SK-N-SH (cell line): Measurements from ENCODE around the gene NCS1. TPM values are rescaled to one million over a fixed set of nuclear protein-coding genes. Genes with fewer than 3 reads are reported as not detected.

ENCODE experiments used
- CTCF ChIA-PET: fragments of 300-600, 350-600 bp; formaldehyde crosslinking; extraction: SDS; loops from one replicate; lab custom pipeline; 2021; lab: Yijun Ruan, JAX
- POLR2A ChIA-PET: fragments of 350-600 bp; sonication (Branson Sonifier 250); formaldehyde crosslinking; extraction: SDS; loops from one replicate; lab custom pipeline; 2020; ENCODE audit warnings: antibody characterized with exemption, inconsistent platforms; lab: Yijun Ruan, JAX
- DNase-seq: peaks from one replicate; pipeline ENCODE4 v3.0.0; 2012
- H2AFZ ChIP-seq: fragments of 200-600 bp; sonication (generic); 2 replicates; pipeline ENCODE4 v1.8.1; 2016; ENCODE audit warnings: antibody characterized with exemption, mild to moderate bottlenecking, low read depth
- H3F3A ChIP-seq: fragments of 200-600 bp; sonication (generic); replicated peaks from 2 replicates; pipeline ENCODE3; 2016; ENCODE audit warnings: antibody characterized with exemption, mild to moderate bottlenecking; ENCODE audit not compliant: insufficient read depth
- H3K27ac ChIP-seq, 2 experiments: fragments of 200-500 bp in 1 of 2; fragments of 200-600 bp in 1 of 2; sonication (Bioruptor generic) in 1 of 2; sonication (generic), shearing (Covaris generic) in 1 of 2; 2 replicates each; pipeline versions ENCODE4 v1.5.1 to v1.6.1; 2014 to 2016; ENCODE audit warnings: low read depth in 2 of 2, inconsistent platforms in 1 of 2, low read length in 1 of 2, mild to moderate bottlenecking in 1 of 2, mixed read lengths in 1 of 2
- H3K27me3 ChIP-seq: fragments of 200-600 bp; sonication (generic), shearing (Covaris generic); 2 replicates; pipeline ENCODE4 v1.6.1; 2016; ENCODE audit warnings: mixed run types; ENCODE audit not compliant: insufficient read depth
- H3K36me3 ChIP-seq, 2 experiments: fragments of 200-500 bp in 1 of 2; fragments of 200-600 bp in 1 of 2; sonication (Bioruptor generic) in 1 of 2; sonication (generic) in 1 of 2; replicated peaks in 1 of 2; 2 replicates each; pipeline versions ENCODE3 to v1.5.1; 2014 to 2016; ENCODE audit warnings: low read length in 1 of 2, mild to moderate bottlenecking in 1 of 2; ENCODE audit not compliant: insufficient read depth in 2 of 2, control insufficient read depth in 1 of 2
- H3K4me1 ChIP-seq, 2 experiments: fragments of 200-500 bp in 1 of 2; fragments of 200-600 bp in 1 of 2; sonication (Bioruptor generic) in 1 of 2; sonication (generic), shearing (Covaris generic) in 1 of 2; 2 replicates each; pipeline versions ENCODE4 v1.5.1 to v1.6.1; 2014 to 2016; ENCODE audit warnings: low read depth in 1 of 2, low read length in 1 of 2, mixed run types in 1 of 2; ENCODE audit not compliant: insufficient read depth in 2 of 2, control insufficient read depth in 1 of 2
- H3K4me2 ChIP-seq: fragments of 200-600 bp; sonication (generic), shearing (Covaris generic); 2 replicates; pipeline ENCODE4 v1.6.1; 2017; ENCODE audit warnings: mixed run types
- H3K4me3 ChIP-seq, 2 experiments: fragments of 200-500 bp in 1 of 2; fragments of 200-600 bp in 1 of 2; sonication (Bioruptor generic) in 1 of 2; sonication (generic), shearing (Covaris generic) in 1 of 2; 2 replicates each; pipeline versions ENCODE4 v1.5.1 to v1.8.1; 2014 to 2016; ENCODE audit warnings: low read depth in 2 of 2, inconsistent platforms in 1 of 2, low read length in 1 of 2, mild to moderate bottlenecking in 1 of 2, mixed read lengths in 1 of 2, moderate library complexity in 1 of 2
- H3K79me2 ChIP-seq: fragments of 200-600 bp; sonication (generic); 2 replicates; pipeline ENCODE4 v1.8.1; 2017; ENCODE audit warnings: mild to moderate bottlenecking; ENCODE audit not compliant: insufficient read depth
- H3K9ac ChIP-seq: fragments of 200-600 bp; sonication (generic); 2 replicates; pipeline ENCODE4 v1.6.1; 2017; ENCODE audit warnings: mixed run types
- H3K9me2 ChIP-seq: fragments of 200-600 bp; sonication (generic); 2 replicates; pipeline ENCODE4 v1.6.1; 2017; ENCODE audit warnings: mixed run types
- H3K9me3 ChIP-seq: fragments of 200-600 bp; sonication (generic); 2 replicates; pipeline ENCODE4 v1.6.1; 2017; ENCODE audit warnings: mixed run types, mild to moderate bottlenecking, moderate library complexity
- H4K20me1 ChIP-seq: fragments of 200-600 bp; sonication (generic); 2 replicates; pipeline ENCODE4 v1.6.1; 2017; ENCODE audit warnings: mild to moderate bottlenecking, mixed run types; ENCODE audit not compliant: insufficient read depth
- CHD2 ChIP-seq: fragments of 150-350 bp; IDR thresholded peaks from 2 replicates; pipeline ENCODE4 v1.6.1; 2018; ENCODE audit warnings: low read length; ENCODE audit not compliant: partially characterized antibody
- EZH2phosphoT487 ChIP-seq: fragments of 200-600 bp; sonication (generic); IDR thresholded peaks from 2 replicates; pipeline ENCODE4 v1.6.1; 2017; ENCODE audit warnings: low read depth, mixed run types, mild to moderate bottlenecking, antibody characterized with exemption, moderate library complexity, borderline replicate concordance
- JUND ChIP-seq: IDR thresholded peaks from 2 replicates; pipeline ENCODE4 v1.4.0; 2012
- NRF1 ChIP-seq: IDR thresholded peaks from 2 replicates; pipeline ENCODE4 v1.6.1; 2012; ENCODE audit warnings: low read depth, mild to moderate bottlenecking, low read length
- RAD21 ChIP-seq: IDR thresholded peaks from 2 replicates; pipeline ENCODE4 v1.6.1; 2012; ENCODE audit warnings: mild to moderate bottlenecking, low read length
- RXRA ChIP-seq: IDR thresholded peaks from 2 replicates; pipeline ENCODE4 v1.4.0; 2012; ENCODE audit warnings: low read depth, mild to moderate bottlenecking, borderline replicate concordance
- SIN3A ChIP-seq: IDR thresholded peaks from 2 replicates; pipeline ENCODE4 v1.6.1; 2012; ENCODE audit warnings: low read depth, mild to moderate bottlenecking, low read length, moderate library complexity, borderline replicate concordance
- TCF12 ChIP-seq: IDR thresholded peaks from 2 replicates; pipeline ENCODE4 v1.4.0; 2012
- TEAD4 ChIP-seq: IDR thresholded peaks from 2 replicates; pipeline ENCODE4 v1.4.0; 2012; ENCODE audit warnings: mild to moderate bottlenecking, borderline replicate concordance; ENCODE audit not compliant: insufficient read depth
- YY1 ChIP-seq: IDR thresholded peaks from 2 replicates; pipeline ENCODE4 v1.4.0; 2012; ENCODE audit warnings: low read depth, mild to moderate bottlenecking
- WGBS: methylation state at CpG from one replicate; pipeline ENCODE4 v1.1.6; 2017; ENCODE audit warnings: low lambda C conversion rate; 5-methylcytosine and 5-hydroxymethylcytosine counted together
- polyA plus RNA-seq, 3 experiments: library from polyadenylated mRNA; depleted of rRNA; stranded (reverse); fragments of >200 nt; gene quantifications; 2 replicates each; pipeline ENCODE4 v1.2.3, GENCODE V29; 2012
- TF ChIP-seq, protein P1 (sequence below): IDR thresholded peaks from 2 replicates; pipeline ENCODE4 v1.4.0; 2012; ENCODE audit warnings: low read depth, borderline replicate concordance
- TF ChIP-seq, protein P2 (sequence below): IDR thresholded peaks from 2 replicates; pipeline ENCODE4 v1.4.0; 2012; ENCODE audit warnings: low read depth, borderline replicate concordance
- TF ChIP-seq, protein P3 (sequence below): IDR thresholded peaks from 2 replicates; pipeline ENCODE4 v1.4.0; 2012; ENCODE audit warnings: low read depth
- TF ChIP-seq, protein P4 (sequence below): fragments of 200-600 bp; sonication (generic); IDR thresholded peaks from 2 replicates; pipeline ENCODE4 v1.6.1; 2017; ENCODE audit warnings: antibody characterized with exemption, mild to moderate bottlenecking, moderate library complexity

The NCS1 gene
- polyA plus RNA-seq, 1 of the 3 experiments (the other 2 are of a cell fraction), result 40.6 TPM

DNA sequence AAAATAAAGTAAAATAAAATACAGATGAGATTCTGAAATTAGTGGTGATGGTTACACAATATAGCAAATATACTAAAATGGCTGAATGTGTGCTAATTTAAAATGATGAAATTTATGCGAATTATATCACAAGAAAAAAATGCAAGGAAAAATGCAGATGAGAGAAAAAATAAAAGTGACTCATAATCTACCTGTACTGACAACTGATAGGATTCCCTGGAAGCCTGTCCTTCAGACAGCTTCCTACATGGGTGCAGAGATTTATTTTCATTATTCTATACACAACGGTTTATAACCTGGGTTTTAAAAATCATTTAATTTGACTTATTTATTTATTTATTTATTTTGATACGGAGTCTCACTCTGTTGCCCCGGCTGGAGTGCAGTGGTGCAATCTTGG lies 5.8 kb upstream of the NCS1 start:
- ChIA-PET CTCF (interaction anchor here (0.9 to 1.7 kb wide), 4 partner anchors 18 to 59 kb away, joined by 3 to 5 read pairs (median 3); no protein-coding TSS in a partner anchor), POLR2A (no interaction called here)
- Histone ChIP-seq H3K27ac (no peak overlapping the region), H2AFZ (no peak overlapping the region), H3K27me3 (no peaks in the 10 kb centered on the region), H3K9me2 (no peaks in the 10 kb centered on the region), H3K79me2 (no peaks in the 10 kb centered on the region), H3K4me1 (peaks cover 1 to 2% of the 10 kb centered on the region in 2 experiments; a peak in 1 of 4 replicates), H3K4me3 (no peak overlapping the region), H3K4me2 (no peak overlapping the region), H4K20me1 (no peaks in the 10 kb centered on the region), H3F3A (peaks cover 4% of the 10 kb centered on the region), H3K36me3 (no peaks in the 10 kb centered on the region)
- 89% methylated on average over 4 of the region's 4 CpGs for WGBS
- no peak for DNase-seq
- TF ChIP-seq, protein P1, sequence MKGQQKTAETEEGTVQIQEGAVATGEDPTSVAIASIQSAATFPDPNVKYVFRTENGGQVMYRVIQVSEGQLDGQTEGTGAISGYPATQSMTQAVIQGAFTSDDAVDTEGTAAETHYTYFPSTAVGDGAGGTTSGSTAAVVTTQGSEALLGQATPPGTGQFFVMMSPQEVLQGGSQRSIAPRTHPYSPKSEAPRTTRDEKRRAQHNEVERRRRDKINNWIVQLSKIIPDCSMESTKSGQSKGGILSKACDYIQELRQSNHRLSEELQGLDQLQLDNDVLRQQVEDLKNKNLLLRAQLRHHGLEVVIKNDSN, result no peak
- TF ChIP-seq YY1 (no peak), EZH2phosphoT487 (no peak), RXRA (no peak), CHD2 (no peak), TEAD4 (no peak), JUND (no peak), SIN3A (no peak), NRF1 (no peak), TCF12 (no peak), RAD21 (no peak)
- TF ChIP-seq, protein P2, sequence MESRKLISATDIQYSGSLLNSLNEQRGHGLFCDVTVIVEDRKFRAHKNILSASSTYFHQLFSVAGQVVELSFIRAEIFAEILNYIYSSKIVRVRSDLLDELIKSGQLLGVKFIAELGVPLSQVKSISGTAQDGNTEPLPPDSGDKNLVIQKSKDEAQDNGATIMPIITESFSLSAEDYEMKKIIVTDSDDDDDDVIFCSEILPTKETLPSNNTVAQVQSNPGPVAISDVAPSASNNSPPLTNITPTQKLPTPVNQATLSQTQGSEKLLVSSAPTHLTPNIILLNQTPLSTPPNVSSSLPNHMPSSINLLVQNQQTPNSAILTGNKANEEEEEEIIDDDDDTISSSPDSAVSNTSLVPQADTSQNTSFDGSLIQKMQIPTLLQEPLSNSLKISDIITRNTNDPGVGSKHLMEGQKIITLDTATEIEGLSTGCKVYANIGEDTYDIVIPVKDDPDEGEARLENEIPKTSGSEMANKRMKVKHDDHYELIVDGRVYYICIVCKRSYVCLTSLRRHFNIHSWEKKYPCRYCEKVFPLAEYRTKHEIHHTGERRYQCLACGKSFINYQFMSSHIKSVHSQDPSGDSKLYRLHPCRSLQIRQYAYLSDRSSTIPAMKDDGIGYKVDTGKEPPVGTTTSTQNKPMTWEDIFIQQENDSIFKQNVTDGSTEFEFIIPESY, result no peak
- TF ChIP-seq, protein P3, sequence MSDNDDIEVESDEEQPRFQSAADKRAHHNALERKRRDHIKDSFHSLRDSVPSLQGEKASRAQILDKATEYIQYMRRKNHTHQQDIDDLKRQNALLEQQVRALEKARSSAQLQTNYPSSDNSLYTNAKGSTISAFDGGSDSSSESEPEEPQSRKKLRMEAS, result no peak
- TF ChIP-seq, protein P4, sequence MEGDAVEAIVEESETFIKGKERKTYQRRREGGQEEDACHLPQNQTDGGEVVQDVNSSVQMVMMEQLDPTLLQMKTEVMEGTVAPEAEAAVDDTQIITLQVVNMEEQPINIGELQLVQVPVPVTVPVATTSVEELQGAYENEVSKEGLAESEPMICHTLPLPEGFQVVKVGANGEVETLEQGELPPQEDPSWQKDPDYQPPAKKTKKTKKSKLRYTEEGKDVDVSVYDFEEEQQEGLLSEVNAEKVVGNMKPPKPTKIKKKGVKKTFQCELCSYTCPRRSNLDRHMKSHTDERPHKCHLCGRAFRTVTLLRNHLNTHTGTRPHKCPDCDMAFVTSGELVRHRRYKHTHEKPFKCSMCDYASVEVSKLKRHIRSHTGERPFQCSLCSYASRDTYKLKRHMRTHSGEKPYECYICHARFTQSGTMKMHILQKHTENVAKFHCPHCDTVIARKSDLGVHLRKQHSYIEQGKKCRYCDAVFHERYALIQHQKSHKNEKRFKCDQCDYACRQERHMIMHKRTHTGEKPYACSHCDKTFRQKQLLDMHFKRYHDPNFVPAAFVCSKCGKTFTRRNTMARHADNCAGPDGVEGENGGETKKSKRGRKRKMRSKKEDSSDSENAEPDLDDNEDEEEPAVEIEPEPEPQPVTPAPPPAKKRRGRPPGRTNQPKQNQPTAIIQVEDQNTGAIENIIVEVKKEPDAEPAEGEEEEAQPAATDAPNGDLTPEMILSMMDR, result no peak
- TF ChIP-seq, all 33 proteins: peak for 0
- H3K9me3 ChIP-seq, result no peaks in the 10 kb centered on the region
- no peak overlapping the region for H3K9ac ChIP-seq
